OCI-LY7 (cell line): ENCODE measurements around the gene SCUBE3.
A peak's percentile ranks its signal among the peaks of the same experiment; 100 is the strongest.

ENCODE experiments used
- CTCF ChIP-seq: fragments of 200-600 bp; sonication (generic); conservative IDR thresholded peaks from 2 replicates; pipeline ENCODE4 v1.5.1; 2014; ENCODE audit warnings: mild to moderate bottlenecking, antibody characterized with exemption, low read length, moderate library complexity, mixed read lengths
- EZH2phosphoT487 ChIP-seq: fragments of 200-600 bp; sonication (generic); IDR thresholded peaks from 2 replicates; pipeline ENCODE4 v1.6.1; 2018; ENCODE audit warnings: low read depth, borderline replicate concordance, mild to moderate bottlenecking, mixed run types, antibody characterized with exemption, low read length, moderate library complexity, mixed read lengths

GRCh38 chr6:35297601-35298481 lies 84.1 kb downstream of the SCUBE3 start, which contains the start of gene DEF6:
- TF ChIP-seq CTCF: peak; percentile 90
- no peak for TF ChIP-seq EZH2phosphoT487
